Liver (tissue), 3 donors: ENCODE data around the gene NKD2.

ENCODE experiments used
- CTCF ChIP-seq: fragments of 150-350 bp; IDR thresholded peaks from 2 replicates; pipeline ENCODE4 v1.5.1; 2017; ENCODE audit warnings: improper control_type of control experiment, low read depth, low read length; ENCODE audit not compliant: missing input control
- RAD21 ChIP-seq, 2 donors: IDR thresholded peaks; 2 replicates each; pipeline ENCODE4 v1.6.1; 2016; ENCODE audit warnings: antibody characterized with exemption in 2 of 2, mild to moderate bottlenecking in 2 of 2
- YY1 ChIP-seq: IDR thresholded peaks from 2 replicates; pipeline ENCODE4 v1.6.1; 2016; ENCODE audit warnings: antibody characterized with exemption, mild to moderate bottlenecking
- donor health status: healthy.
- donor health status: healthy.

GRCh38 chr5:1018596-1018995, 10.0 kb downstream of the NKD2 start:
- TF ChIP-seq CTCF, result no peak
- no peak for TF ChIP-seq YY1
- TF ChIP-seq RAD21 (IDR thresholded peaks at IDR 0.05), result no peak
